B cell (primary cell): Measurements from ENCODE around the gene CDK6. TPM values are rescaled to one million over a fixed set of nuclear protein-coding genes. Genes with fewer than 3 reads are reported as not detected.

Source experiments
- ATAC-seq: fragments of 200-7000 bp; cut with Tn5 transposase; one replicate; pipeline ENCODE4 v1.10.0; 2021; ENCODE audit warnings: low read depth, mild to moderate bottlenecking, moderate number of reproducible peaks, moderate library complexity
- CTCF ChIA-PET: fragments of 350-600 bp; sonication (Branson Sonifier 250); formaldehyde crosslinking; loops from one replicate; lab custom pipeline; 2021; ENCODE audit warnings: antibody characterized with exemption, inconsistent platforms; lab: Charles Lee
- POLR2A ChIA-PET: fragments of 350-600 bp; sonication (Branson Sonifier 250); formaldehyde crosslinking; loops from one replicate; lab custom pipeline; 2021; ENCODE audit warnings: antibody characterized with exemption; lab: Charles Lee
- DNase-seq: peaks from one replicate; pipeline ENCODE4 v3.0.0; 2013
- H2AFZ ChIP-seq: 2 replicates; pipeline ENCODE4 v1.6.1; 2012; ENCODE audit warnings: mild to moderate bottlenecking, low read depth, low read length; ENCODE audit not compliant: insufficient read depth, poor library complexity, severe bottlenecking
- H3K27ac ChIP-seq, 2 donors: 1 replicate in 1 of 2; 2 replicates in 1 of 2; pipeline ENCODE4 v1.5.1; 2012 to 2013; ENCODE audit warnings: low read length in 2 of 2, mild to moderate bottlenecking in 2 of 2, moderate library complexity in 1 of 2
- H3K27me3 ChIP-seq, 4 experiments: fragments of 200-600 bp in 1 of 4; sonication (generic) in 1 of 4; replicated peaks in 1 of 4; 1 replicate in 2 of 4; 2 replicates in 2 of 4; pipeline versions ENCODE4 v1.6.1 to v1.7.0; 2013 to 2016; ENCODE audit warnings: low read length in 3 of 4, mild to moderate bottlenecking in 2 of 4, mixed read lengths in 1 of 4, moderate library complexity in 1 of 4; ENCODE audit not compliant: insufficient read depth in 4 of 4, control insufficient read depth in 3 of 4; ENCODE audit errors: control extremely low read depth in 1 of 4
- H3K36me3 ChIP-seq, 2 experiments: replicated peaks in 1 of 2; 1 replicate in 1 of 2; 2 replicates in 1 of 2; pipeline versions ENCODE4 v1.6.1 to v1.7.1; 2013; ENCODE audit warnings: low read length in 1 of 2; ENCODE audit not compliant: insufficient read depth in 2 of 2, control insufficient read depth in 1 of 2; ENCODE audit errors: control extremely low read depth in 1 of 2, extremely low read depth in 1 of 2
- H3K4me1 ChIP-seq, 2 donors: fragments of 200-600 bp in 1 of 2; sonication (generic) in 1 of 2; 1 replicate in 1 of 2; 2 replicates in 1 of 2; pipeline versions ENCODE4 v1.5.1 to v1.6.1; 2013 to 2017; ENCODE audit warnings: low read length in 2 of 2; ENCODE audit not compliant: control insufficient read depth in 2 of 2, insufficient read depth in 2 of 2
- H3K4me2 ChIP-seq: replicated peaks from 2 replicates; pipeline ENCODE3; 2012; ENCODE audit warnings: mild to moderate bottlenecking, low read depth, low read length; ENCODE audit not compliant: poor library complexity, severe bottlenecking
- H3K4me3 ChIP-seq, 5 experiments: fragments of 200-600 bp in 1 of 5; sonication (generic) in 1 of 5; 1 replicate in 3 of 5; 2 replicates in 2 of 5; pipeline versions ENCODE4 v1.5.1 to v1.7.0; 2011 to 2016; ENCODE audit warnings: low read length in 4 of 5, mild to moderate bottlenecking in 4 of 5, low read depth in 2 of 5, control low read depth in 1 of 5, moderate library complexity in 1 of 5; ENCODE audit not compliant: insufficient read depth in 1 of 5; ENCODE audit errors: control extremely low read depth in 1 of 5, extremely low read depth in 1 of 5
- H3K79me2 ChIP-seq: fragments of 200-600 bp; sonication (generic); one replicate; pipeline ENCODE4 v1.6.0; 2016; ENCODE audit warnings: low read length; ENCODE audit not compliant: control insufficient read depth, insufficient read depth
- H3K9ac ChIP-seq: fragments of 200-600 bp; sonication (generic); 2 replicates; pipeline ENCODE4 v1.6.1; 2017; ENCODE audit warnings: mild to moderate bottlenecking, low read length, moderate library complexity
- H3K9me3 ChIP-seq, 3 donors: one replicate each; pipeline versions ENCODE4 v1.6.1 to v1.7.1; 2013; ENCODE audit warnings: low read length in 2 of 3; ENCODE audit not compliant: control insufficient read depth in 2 of 3, insufficient read depth in 1 of 3; ENCODE audit errors: control extremely low read depth in 1 of 3
- H4K20me1 ChIP-seq: 2 replicates; pipeline ENCODE4 v1.6.0; 2012; ENCODE audit warnings: mild to moderate bottlenecking, low read length; ENCODE audit not compliant: insufficient read depth, control insufficient read depth, poor library complexity, severe bottlenecking
- H3K27ac Mint-ChIP-seq: one replicate; pipeline ENCODE4 v1.8.0; 2021; ENCODE audit warnings: mixed read lengths
- H3K27me3 Mint-ChIP-seq: one replicate; pipeline ENCODE4 v1.8.0; 2021; ENCODE audit warnings: mixed read lengths
- H3K4me1 Mint-ChIP-seq: one replicate; pipeline ENCODE4 v1.8.0; 2021; ENCODE audit warnings: mixed read lengths
- H3K4me3 Mint-ChIP-seq: one replicate; pipeline ENCODE4 v1.8.0; 2021; ENCODE audit warnings: mixed read lengths
- H3K9me3 Mint-ChIP-seq: one replicate; pipeline ENCODE4 v1.8.0; 2022; ENCODE audit warnings: mixed read lengths; ENCODE audit not compliant: insufficient read depth
- EZH2 ChIP-seq: IDR thresholded peaks from 2 replicates; pipeline ENCODE4 v1.6.1; 2012; ENCODE audit warnings: borderline replicate concordance, low read depth, mild to moderate bottlenecking, moderate library complexity, low read length; ENCODE audit not compliant: insufficient read depth, poor library complexity, severe bottlenecking
- WGBS: methylation state at CpG from one replicate; pipeline ENCODE4 v1.1.5; 2013; ENCODE audit warnings: missing lambda C conversion rate; ENCODE audit not compliant: insufficient coverage; 5-methylcytosine and 5-hydroxymethylcytosine counted together
- intact Hi-C: fragments of 100-400 bp; cut with micrococcal nuclease; formaldehyde crosslinking; loops from one replicate; pipeline ENCODE4 v1.10.0; 2022
- polyA plus RNA-seq: library from polyadenylated mRNA; depleted of rRNA; stranded (reverse); fragments of >200 nt; gene quantifications from 2 replicates; pipeline ENCODE4 v1.2.3, GENCODE V29; 2012
- total RNA-seq, 2 donors: library from RNA; stranded (reverse); fragments of 120-200 nt in 1 of 2; gene quantifications; 1 replicate in 1 of 2; 2 replicates in 1 of 2; pipeline versions ENCODE4 v1.2.3 to v1.2.4, GENCODE V29; 2013 to 2022
- TF ChIP-seq, protein P1 (sequence below): fragments of 200-600 bp; IDR thresholded peaks from one replicate; pipeline ENCODE4 v1.8.0; 2022; ENCODE audit warnings: antibody characterized with exemption, mild to moderate bottlenecking

Gene CDK6
- total and polyA plus RNA-seq, 2 donors (not counting 1 experiment from before 2014, with no cell fraction given) = 3.0 to 14.6 TPM

DNA sequence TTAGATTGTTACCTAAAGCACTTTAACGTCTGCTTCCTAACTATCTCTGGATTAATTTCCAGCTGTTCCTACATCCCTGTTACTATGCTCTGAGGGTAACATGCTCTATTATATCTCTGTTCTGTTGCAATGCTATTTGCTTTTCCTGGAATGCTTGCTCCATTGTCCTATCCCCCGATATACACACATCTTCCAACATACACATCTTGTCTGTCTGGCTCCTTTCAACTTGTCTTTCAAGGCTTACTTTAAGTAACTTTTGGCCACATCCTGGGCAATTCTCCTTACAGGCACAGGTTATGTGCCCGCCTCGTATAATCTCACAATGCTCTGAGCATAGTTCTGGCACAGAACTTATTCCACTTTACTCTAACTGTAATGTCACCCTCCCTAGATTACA, 96.2 kb downstream of the CDK6 start:
- H3K4me3 Mint-ChIP-seq = no peak overlapping the region
- H3K27me3 Mint-ChIP-seq = no peaks in the 10 kb centered on the region
- H3K4me1 Mint-ChIP-seq = peaks cover 2% of the 10 kb centered on the region
- peaks cover 0 to 9% of the 10 kb centered on the region in 2 experiments for H3K36me3 ChIP-seq
- TF ChIP-seq, protein P1, sequence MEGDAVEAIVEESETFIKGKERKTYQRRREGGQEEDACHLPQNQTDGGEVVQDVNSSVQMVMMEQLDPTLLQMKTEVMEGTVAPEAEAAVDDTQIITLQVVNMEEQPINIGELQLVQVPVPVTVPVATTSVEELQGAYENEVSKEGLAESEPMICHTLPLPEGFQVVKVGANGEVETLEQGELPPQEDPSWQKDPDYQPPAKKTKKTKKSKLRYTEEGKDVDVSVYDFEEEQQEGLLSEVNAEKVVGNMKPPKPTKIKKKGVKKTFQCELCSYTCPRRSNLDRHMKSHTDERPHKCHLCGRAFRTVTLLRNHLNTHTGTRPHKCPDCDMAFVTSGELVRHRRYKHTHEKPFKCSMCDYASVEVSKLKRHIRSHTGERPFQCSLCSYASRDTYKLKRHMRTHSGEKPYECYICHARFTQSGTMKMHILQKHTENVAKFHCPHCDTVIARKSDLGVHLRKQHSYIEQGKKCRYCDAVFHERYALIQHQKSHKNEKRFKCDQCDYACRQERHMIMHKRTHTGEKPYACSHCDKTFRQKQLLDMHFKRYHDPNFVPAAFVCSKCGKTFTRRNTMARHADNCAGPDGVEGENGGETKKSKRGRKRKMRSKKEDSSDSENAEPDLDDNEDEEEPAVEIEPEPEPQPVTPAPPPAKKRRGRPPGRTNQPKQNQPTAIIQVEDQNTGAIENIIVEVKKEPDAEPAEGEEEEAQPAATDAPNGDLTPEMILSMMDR = no peak
- TF ChIP-seq EZH2 = no peak
- H2AFZ ChIP-seq = no peak overlapping the region
- H3K27ac ChIP-seq = no peak overlapping the region
- POLR2A ChIA-PET = no interaction called here
- intact Hi-C loops = no loop called here
- H3K9me3 Mint-ChIP-seq = no peaks in the 10 kb centered on the region
- no peak overlapping the region for H3K4me2 ChIP-seq
- 80% methylated on average over 1 of the region's 4 CpGs for WGBS
- no peaks in the 10 kb centered on the region for H3K27me3 ChIP-seq
- H4K20me1 ChIP-seq = no peaks in the 10 kb centered on the region
- DNase-seq (no peak), ATAC-seq (no peak)
- CTCF ChIA-PET = interaction anchor here (1.2 kb wide), 1 partner anchor 15 kb away, joined by 3 read pairs; no protein-coding TSS in a partner anchor
- H3K27ac Mint-ChIP-seq = no peak overlapping the region
- no peak overlapping the region for H3K4me3 ChIP-seq
- H3K9me3 ChIP-seq = no peaks in the 10 kb centered on the region
- H3K4me1 ChIP-seq = no peaks in the 10 kb centered on the region
- no peak overlapping the region for H3K9ac ChIP-seq
- H3K79me2 ChIP-seq = peaks cover 17% of the 10 kb centered on the region

DNA sequence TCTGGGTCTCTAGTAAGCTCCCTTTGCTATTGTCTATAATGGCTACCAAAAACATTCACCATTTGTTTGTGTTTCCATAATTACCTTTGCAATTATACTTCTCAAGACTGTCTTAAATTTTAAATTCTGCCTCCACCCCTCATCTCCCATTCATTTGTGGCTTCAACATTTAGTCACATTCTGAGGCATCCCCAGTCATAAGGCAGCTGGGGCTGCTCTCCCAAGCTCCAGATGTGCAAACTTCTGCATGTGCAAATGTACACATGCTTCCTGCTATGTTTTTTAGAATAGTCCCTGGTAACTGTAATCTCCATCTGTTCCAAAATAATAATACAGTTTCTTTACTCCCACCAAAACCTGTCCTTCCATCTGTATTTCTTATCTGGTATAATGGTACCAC, 97.3 kb downstream of the CDK6 start:
- Histone ChIP-seq H3K9ac (no peak overlapping the region), H3K4me2 (no peak overlapping the region), H3K79me2 (peaks cover 13% of the 10 kb centered on the region), H3K36me3 (peaks cover 0 to 7% of the 10 kb centered on the region in 2 experiments), H3K9me3 (no peaks in the 10 kb centered on the region), H3K4me1 (no peaks in the 10 kb centered on the region), H4K20me1 (no peaks in the 10 kb centered on the region), H3K27ac (no peak overlapping the region), H3K27me3 (no peaks in the 10 kb centered on the region), H2AFZ (no peak overlapping the region), H3K4me3 (no peak overlapping the region)
- H3K4me1 Mint-ChIP-seq = peaks cover 2% of the 10 kb centered on the region
- ChIA-PET POLR2A (no interaction called here), CTCF (interaction anchor here (0.7 kb wide), 1 partner anchor 114 kb away, joined by 4 read pairs; no protein-coding TSS in a partner anchor)
- no peak for DNase-seq
- intact Hi-C loops = no loop called here
- H3K27me3 Mint-ChIP-seq = no peaks in the 10 kb centered on the region
- H3K4me3 Mint-ChIP-seq = no peak overlapping the region
- ATAC-seq = no peak
- TF ChIP-seq EZH2 = no peak
- TF ChIP-seq, protein P1 = no peak
- no peak overlapping the region for H3K27ac Mint-ChIP-seq
- no peaks in the 10 kb centered on the region for H3K9me3 Mint-ChIP-seq
